ENCODE data around the gene ASTL.

DNA sequence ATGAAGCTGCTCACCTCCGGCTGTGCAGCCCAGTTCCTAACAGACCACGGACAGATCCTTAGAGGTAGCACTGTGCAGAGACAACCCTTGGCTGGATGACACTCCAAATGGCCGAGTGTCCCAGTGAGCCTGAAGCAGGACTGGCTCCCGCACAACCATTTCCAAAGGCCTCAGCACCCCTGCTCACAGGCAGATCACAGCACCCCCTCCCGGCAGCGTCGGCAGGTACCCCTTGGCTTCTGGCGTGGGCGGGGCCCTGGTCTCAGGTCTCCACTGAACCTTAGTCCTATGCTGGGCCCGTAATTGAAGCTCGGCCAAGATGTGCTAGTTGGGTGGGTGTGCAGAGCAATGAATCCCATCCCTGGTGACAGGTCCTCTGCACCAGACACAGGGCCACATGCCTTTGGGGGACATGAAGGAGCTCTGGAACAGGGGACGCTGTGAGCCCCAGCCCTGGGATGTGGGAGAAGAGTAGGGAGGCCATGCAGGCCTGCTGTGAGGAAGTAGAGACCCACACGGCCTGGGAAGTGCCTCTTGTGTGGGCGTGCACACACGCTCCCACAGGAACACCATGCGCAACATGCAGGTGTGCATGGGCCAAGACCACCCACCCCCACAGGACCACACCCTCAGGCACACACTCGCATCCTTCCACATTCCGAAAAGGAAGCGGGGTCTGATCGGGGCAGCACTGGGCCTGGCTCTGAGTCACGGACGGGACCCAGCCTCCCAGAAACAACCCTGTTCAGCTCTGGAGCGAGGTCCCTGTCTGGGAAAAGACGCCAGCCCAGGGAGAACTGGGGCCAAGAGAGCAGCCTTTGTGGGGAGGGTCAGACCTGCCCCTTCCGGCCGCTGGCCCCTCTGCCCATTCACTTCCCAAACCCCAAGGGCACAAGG lies 4.2 kb upstream of the ASTL start:
- TF ChIP-seq EZH2 (IDR thresholded peaks at IDR 0.05; ENCODE audit: insufficient read depth, poor library complexity, severe bottlenecking) = no peak
- TF ChIP-seq EZH2phosphoT487 (IDR thresholded peaks at IDR 0.05; ENCODE audit: insufficient read depth, low read depth) = no peak

All from GM23248 (cell line).